GM18868 (cell line): ENCODE results near the gene EPHB1.
"Not testable (repeated sequence)": the region's sequence is repeated elsewhere in the genome, so short reads cannot be mapped to it uniquely, and the experiment has no call there.

Source experiments
- ATAC-seq: cut with Tn5 transposase; IDR thresholded peaks from one replicate; pipeline ENCODE4 v1.9.1; 2021; ENCODE audit warnings: mild to moderate bottlenecking, moderate library complexity; ENCODE audit not compliant: unreplicated experiment

EPHB1 gene

GRCh38 chr3:134991472-134992010, 196.5 kb downstream of the EPHB1 start:
- no peak for ATAC-seq

- no peak for ATAC-seq
These were observed 197.1 kb downstream of the EPHB1 start for GRCh38 chr3:134992180-134992579.

- no peak for ATAC-seq
These were observed 197.5 kb downstream of the EPHB1 start for GRCh38 chr3:134992586-134992985.

GRCh38 chr3:134993011-134993410, 198.0 kb downstream of the EPHB1 start:
- ATAC-seq = no peak

- ATAC-seq = no peak
These were observed 203.1 kb downstream of the EPHB1 start for GRCh38 chr3:134998158-134998557.

- ATAC-seq = no peak
These were observed 203.8 kb downstream of the EPHB1 start for GRCh38 chr3:134998855-134999254.

- ATAC-seq = no peak
These were observed 205.4 kb downstream of the EPHB1 start for GRCh38 chr3:135000465-135000864.

- not testable (repeated sequence) for ATAC-seq
These were observed 210.6 kb downstream of the EPHB1 start for GRCh38 chr3:135005616-135006015.

GRCh38 chr3:135007607-135008006, 212.5 kb downstream of the EPHB1 start:
- ATAC-seq = no peak

GRCh38 chr3:135008326-135008725, 213.3 kb downstream of the EPHB1 start:
- ATAC-seq = no peak

GRCh38 chr3:135009014-135009413, 214.0 kb downstream of the EPHB1 start:
- no peak for ATAC-seq

GRCh38 chr3:135012101-135012500, 217.0 kb downstream of the EPHB1 start:
- ATAC-seq = no peak

- no peak for ATAC-seq
These were observed 218.1 kb downstream of the EPHB1 start for GRCh38 chr3:135013206-135013605.

- no peak for ATAC-seq
These were observed 219.5 kb downstream of the EPHB1 start for GRCh38 chr3:135014566-135014965.

GRCh38 chr3:135017003-135017893, 222.2 kb downstream of the EPHB1 start:
- ATAC-seq = no peak

GRCh38 chr3:135018149-135018923, 223.3 kb downstream of the EPHB1 start:
- peak; percentile 94 for ATAC-seq

GRCh38 chr3:135020181-135020580, 225.1 kb downstream of the EPHB1 start:
- ATAC-seq = no peak

- ATAC-seq = peak; percentile 87
These were observed 229.1 kb downstream of the EPHB1 start for GRCh38 chr3:135023996-135024658.

- ATAC-seq = not testable (repeated sequence)
These were observed 235.9 kb downstream of the EPHB1 start for GRCh38 chr3:135030768-135031615.

GRCh38 chr3:135033737-135034136, 238.7 kb downstream of the EPHB1 start:
- ATAC-seq = no peak
